ENCODE results near the gene CLDN14. TPM values are rescaled to one million over a fixed set of nuclear protein-coding genes. Genes with fewer than 3 reads are reported as not detected.

The CLDN14 gene
- total and polyA plus RNA-seq, 2 experiments from 2014 or later = not detected

DNA sequence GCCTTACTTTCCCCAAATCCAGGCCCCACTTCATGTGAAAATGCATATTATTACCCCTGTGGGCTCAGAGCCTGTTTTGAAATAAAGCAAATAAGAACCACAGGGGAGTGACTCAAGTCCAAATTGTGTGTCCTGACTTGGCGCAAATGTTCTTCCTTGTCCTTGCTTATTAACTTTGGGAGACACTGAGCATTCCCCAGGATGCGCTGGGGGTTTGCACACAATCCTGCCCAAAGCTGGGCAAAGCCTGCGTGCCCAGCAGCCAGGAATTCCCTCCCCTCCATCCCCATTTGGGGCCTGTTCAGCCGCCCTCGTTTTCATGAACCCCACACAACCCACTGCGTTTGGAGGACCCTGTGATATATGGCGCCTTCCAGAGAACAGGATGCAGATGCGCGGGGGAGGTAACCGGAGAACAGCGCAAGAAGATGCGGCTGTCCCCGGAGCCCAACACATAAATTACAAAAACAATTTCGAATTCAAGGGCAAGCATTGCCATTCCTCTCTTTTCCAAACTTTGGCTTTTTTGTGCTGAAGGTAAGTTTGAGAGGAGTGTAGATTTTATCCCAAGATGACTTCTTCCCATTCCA is 42.4 kb upstream of the CLDN14 start (continued):
- TF ChIP-seq, protein P1, sequence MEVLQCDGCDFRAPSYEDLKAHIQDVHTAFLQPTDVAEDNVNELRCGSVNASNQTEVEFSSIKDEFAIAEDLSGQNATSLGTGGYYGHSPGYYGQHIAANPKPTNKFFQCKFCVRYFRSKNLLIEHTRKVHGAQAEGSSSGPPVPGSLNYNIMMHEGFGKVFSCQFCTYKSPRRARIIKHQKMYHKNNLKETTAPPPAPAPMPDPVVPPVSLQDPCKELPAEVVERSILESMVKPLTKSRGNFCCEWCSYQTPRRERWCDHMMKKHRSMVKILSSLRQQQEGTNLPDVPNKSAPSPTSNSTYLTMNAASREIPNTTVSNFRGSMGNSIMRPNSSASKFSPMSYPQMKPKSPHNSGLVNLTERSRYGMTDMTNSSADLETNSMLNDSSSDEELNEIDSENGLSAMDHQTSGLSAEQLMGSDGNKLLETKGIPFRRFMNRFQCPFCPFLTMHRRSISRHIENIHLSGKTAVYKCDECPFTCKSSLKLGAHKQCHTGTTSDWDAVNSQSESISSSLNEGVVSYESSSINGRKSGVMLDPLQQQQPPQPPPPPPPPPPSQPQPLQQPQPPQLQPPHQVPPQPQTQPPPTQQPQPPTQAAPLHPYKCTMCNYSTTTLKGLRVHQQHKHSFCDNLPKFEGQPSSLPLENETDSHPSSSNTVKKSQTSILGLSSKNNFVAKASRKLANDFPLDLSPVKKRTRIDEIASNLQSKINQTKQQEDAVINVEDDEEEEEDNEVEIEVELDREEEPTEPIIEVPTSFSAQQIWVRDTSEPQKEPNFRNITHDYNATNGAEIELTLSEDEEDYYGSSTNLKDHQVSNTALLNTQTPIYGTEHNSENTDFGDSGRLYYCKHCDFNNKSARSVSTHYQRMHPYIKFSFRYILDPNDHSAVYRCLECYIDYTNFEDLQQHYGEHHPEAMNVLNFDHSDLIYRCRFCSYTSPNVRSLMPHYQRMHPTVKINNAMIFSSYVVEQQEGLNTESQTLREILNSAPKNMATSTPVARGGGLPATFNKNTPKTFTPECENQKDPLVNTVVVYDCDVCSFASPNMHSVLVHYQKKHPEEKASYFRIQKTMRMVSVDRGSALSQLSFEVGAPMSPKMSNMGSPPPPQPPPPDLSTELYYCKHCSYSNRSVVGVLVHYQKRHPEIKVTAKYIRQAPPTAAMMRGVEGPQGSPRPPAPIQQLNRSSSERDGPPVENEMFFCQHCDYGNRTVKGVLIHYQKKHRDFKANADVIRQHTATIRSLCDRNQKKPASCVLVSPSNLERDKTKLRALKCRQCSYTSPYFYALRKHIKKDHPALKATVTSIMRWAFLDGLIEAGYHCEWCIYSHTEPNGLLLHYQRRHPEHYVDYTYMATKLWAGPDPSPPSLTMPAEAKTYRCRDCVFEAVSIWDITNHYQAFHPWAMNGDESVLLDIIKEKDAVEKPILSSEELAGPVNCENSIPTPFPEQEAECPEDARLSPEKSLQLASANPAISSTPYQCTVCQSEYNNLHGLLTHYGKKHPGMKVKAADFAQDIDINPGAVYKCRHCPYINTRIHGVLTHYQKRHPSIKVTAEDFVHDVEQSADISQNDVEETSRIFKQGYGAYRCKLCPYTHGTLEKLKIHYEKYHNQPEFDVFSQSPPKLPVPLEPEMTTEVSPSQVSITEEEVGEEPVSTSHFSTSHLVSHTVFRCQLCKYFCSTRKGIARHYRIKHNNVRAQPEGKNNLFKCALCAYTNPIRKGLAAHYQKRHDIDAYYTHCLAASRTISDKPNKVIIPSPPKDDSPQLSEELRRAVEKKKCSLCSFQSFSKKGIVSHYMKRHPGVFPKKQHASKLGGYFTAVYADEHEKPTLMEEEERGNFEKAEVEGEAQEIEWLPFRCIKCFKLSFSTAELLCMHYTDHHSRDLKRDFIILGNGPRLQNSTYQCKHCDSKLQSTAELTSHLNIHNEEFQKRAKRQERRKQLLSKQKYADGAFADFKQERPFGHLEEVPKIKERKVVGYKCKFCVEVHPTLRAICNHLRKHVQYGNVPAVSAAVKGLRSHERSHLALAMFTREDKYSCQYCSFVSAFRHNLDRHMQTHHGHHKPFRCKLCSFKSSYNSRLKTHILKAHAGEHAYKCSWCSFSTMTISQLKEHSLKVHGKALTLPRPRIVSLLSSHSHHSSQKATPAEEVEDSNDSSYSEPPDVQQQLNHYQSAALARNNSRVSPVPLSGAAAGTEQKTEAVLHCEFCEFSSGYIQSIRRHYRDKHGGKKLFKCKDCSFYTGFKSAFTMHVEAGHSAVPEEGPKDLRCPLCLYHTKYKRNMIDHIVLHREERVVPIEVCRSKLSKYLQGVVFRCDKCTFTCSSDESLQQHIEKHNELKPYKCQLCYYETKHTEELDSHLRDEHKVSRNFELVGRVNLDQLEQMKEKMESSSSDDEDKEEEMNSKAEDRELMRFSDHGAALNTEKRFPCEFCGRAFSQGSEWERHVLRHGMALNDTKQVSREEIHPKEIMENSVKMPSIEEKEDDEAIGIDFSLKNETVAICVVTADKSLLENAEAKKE (CRISPR knock-in tag; IDR thresholded peaks at IDR 0.05) = no peak
- TF ChIP-seq, protein P2, sequence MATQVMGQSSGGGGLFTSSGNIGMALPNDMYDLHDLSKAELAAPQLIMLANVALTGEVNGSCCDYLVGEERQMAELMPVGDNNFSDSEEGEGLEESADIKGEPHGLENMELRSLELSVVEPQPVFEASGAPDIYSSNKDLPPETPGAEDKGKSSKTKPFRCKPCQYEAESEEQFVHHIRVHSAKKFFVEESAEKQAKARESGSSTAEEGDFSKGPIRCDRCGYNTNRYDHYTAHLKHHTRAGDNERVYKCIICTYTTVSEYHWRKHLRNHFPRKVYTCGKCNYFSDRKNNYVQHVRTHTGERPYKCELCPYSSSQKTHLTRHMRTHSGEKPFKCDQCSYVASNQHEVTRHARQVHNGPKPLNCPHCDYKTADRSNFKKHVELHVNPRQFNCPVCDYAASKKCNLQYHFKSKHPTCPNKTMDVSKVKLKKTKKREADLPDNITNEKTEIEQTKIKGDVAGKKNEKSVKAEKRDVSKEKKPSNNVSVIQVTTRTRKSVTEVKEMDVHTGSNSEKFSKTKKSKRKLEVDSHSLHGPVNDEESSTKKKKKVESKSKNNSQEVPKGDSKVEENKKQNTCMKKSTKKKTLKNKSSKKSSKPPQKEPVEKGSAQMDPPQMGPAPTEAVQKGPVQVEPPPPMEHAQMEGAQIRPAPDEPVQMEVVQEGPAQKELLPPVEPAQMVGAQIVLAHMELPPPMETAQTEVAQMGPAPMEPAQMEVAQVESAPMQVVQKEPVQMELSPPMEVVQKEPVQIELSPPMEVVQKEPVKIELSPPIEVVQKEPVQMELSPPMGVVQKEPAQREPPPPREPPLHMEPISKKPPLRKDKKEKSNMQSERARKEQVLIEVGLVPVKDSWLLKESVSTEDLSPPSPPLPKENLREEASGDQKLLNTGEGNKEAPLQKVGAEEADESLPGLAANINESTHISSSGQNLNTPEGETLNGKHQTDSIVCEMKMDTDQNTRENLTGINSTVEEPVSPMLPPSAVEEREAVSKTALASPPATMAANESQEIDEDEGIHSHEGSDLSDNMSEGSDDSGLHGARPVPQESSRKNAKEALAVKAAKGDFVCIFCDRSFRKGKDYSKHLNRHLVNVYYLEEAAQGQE (IDR thresholded peaks at IDR 0.05; ENCODE audit: unreplicated experiment) = no peak
- TF ChIP-seq EZH2 (IDR thresholded peaks at IDR 0.05; ENCODE audit: low read depth, unreplicated experiment) = no peak
- TF ChIP-seq CREB1 (CRISPR knock-in tag; IDR thresholded peaks at IDR 0.05; ENCODE audit: low read depth) = no peak
